ENCODE results near the gene PSMB3. TPM values are rescaled to one million over a fixed set of nuclear protein-coding genes. Genes with fewer than 3 reads are reported as not detected.

PSMB3 gene
- 315 and 392 TPM in 2 replicates for total RNA-seq

GRCh38 chr17:38752308-38753070 is at the start of gene PSMB3:
Gene PSMB3 (plus strand): TSS chr17:38752741. CDS start chr17:38752827, 86 bp downstream.

GRCh38 chr17:38704606-38705522 is 47.7 kb upstream of the PSMB3 start, which contains the start of gene MLLT6:
Gene MLLT6 (plus strand): TSS chr17:38705273. CDS start chr17:38705633, 360 bp downstream.

GRCh38 chr17:38729886-38730525 is 22.5 kb upstream of the PSMB3 start, which contains the start of gene CISD3:
Gene CISD3 (plus strand): TSS chr17:38730341. CDS start chr17:38730359, 18 bp downstream.

GRCh38 chr17:38748149-38748891 is 4.2 kb upstream of the PSMB3 start, which contains the start of gene PCGF2:
Gene PCGF2 (minus strand): TSS chr17:38748336. CDS start chr17:38740402, 7,934 bp downstream.

GRCh38 chr17:38799501-38800236 is 47.1 kb downstream of the PSMB3 start, which contains the start of gene PIP4K2B:
Gene PIP4K2B (minus strand): TSS chr17:38799556. CDS start chr17:38799424, 132 bp downstream.

Other genes starting within 250 kb of the PSMB3 start
- gene SRCIN1, start 146.8 kb upstream of the PSMB3 start, total RNA-seq: under 0.01 and 0.12 TPM in 2 replicates
- 0.55 and 0.87 TPM in 2 replicates for gene EPOP, start 77.8 kb upstream of the PSMB3 start, total RNA-seq
- gene MLLT6, start 47.5 kb upstream of the PSMB3 start, total RNA-seq: 19.7 and 20.7 TPM in 2 replicates
- 2.7 and 4.0 TPM in 2 replicates for gene CISD3, start 22.4 kb upstream of the PSMB3 start, total RNA-seq
- gene PCGF2, start 4.4 kb upstream of the PSMB3 start, total RNA-seq: 2.2 and 4.0 TPM in 2 replicates
- 61.8 and 74.5 TPM in 2 replicates for gene PIP4K2B, start 46.8 kb downstream of the PSMB3 start, total RNA-seq
- gene CWC25, start 72.6 kb downstream of the PSMB3 start, total RNA-seq: 10.9 and 12.6 TPM in 2 replicates
- gene RPL23, start 101.0 kb downstream of the PSMB3 start, total RNA-seq: 1,266 and 1,824 TPM in 2 replicates
- gene LASP1, start 117.3 kb downstream of the PSMB3 start, total RNA-seq: 88.9 and 104 TPM in 2 replicates
- gene FBXO47, start 214.7 kb downstream of the PSMB3 start, total RNA-seq: 0.11 TPM in 1 of 2 replicates, not detected in the other